ENCODE data around the gene PLN. TPM values are rescaled to one million over a fixed set of nuclear protein-coding genes. Genes with fewer than 3 reads are reported as not detected.

The PLN gene
- total and polyA plus RNA-seq, 2 experiments from 2014 or later: 0.40 to 0.80 TPM

DNA sequence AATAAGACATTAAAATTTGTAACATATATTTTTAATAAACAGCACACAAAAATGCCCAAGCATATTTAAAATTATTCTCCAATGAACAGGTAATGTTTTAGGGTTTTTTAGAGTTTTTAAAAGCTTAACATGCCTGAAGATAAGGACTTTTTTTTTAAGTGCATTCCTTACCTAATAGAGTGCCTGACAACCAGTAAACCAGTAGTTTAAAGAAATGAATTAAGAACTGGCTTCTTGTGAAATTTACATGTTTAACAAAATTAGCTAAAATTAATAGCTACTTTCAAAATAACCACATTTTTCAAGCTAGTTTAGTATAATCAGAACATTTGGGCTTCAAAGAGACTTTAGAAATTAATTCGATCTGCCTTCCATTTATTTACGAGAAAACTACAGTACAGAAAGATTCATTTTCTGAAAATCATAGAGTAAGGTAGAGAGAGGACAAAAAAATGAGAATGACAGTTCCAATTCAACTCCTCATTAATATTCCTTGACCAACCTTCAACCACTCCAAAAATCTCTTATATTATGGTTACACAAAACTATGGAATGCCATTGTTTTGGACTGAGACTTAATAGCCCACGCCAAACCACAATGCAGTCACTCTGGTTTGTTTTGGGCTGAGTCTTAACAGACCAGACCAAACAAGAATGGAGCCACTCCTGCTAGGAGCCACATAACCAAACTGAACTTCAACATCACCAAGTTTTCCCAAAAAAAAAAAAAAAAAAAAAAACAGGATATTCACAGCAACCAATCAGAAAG, 5.7 kb upstream of the PLN start:
- WGBS (ENCODE audit: low lambda C conversion rate, missing lambda C conversion rate): 92% methylated on average over 3 of the region's 3 CpGs

GRCh38 chr6:118544105-118544504, 4.0 kb upstream of the PLN start:
- Histone ChIP-seq H3K9me2 (replicated peaks; ENCODE audit: insufficient read depth) (no peaks in the 10 kb centered on the region), H4K20me1 (ENCODE audit: insufficient read depth, poor library complexity, severe bottlenecking) (peaks cover 9% of the 10 kb centered on the region), H3K4me3 (no peak overlapping the region), H3K4me1 (ENCODE audit: insufficient read depth) (no peaks in the 10 kb centered on the region), H2AFZ (no peak overlapping the region), H3K9me3 (ENCODE audit: low read depth) (no peaks in the 10 kb centered on the region), H3K27me3 (no peaks in the 10 kb centered on the region), H3K36me3 (replicated peaks; ENCODE audit: insufficient read depth, low read depth) (no peaks in the 10 kb centered on the region), H3K4me2 (no peak overlapping the region), H3K79me2 (peaks cover 78% of the 10 kb centered on the region), H3K27ac (no peak overlapping the region)
- TF ChIP-seq, protein P1, sequence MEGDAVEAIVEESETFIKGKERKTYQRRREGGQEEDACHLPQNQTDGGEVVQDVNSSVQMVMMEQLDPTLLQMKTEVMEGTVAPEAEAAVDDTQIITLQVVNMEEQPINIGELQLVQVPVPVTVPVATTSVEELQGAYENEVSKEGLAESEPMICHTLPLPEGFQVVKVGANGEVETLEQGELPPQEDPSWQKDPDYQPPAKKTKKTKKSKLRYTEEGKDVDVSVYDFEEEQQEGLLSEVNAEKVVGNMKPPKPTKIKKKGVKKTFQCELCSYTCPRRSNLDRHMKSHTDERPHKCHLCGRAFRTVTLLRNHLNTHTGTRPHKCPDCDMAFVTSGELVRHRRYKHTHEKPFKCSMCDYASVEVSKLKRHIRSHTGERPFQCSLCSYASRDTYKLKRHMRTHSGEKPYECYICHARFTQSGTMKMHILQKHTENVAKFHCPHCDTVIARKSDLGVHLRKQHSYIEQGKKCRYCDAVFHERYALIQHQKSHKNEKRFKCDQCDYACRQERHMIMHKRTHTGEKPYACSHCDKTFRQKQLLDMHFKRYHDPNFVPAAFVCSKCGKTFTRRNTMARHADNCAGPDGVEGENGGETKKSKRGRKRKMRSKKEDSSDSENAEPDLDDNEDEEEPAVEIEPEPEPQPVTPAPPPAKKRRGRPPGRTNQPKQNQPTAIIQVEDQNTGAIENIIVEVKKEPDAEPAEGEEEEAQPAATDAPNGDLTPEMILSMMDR (IDR thresholded peaks at IDR 0.05; ENCODE audit: poor library complexity): no peak
- 97% methylated on average over 3 of the region's 3 CpGs for WGBS (ENCODE audit: low lambda C conversion rate, missing lambda C conversion rate)
- no peak for DNase-seq (ENCODE audit: low spot score)

More for the DNA sequence above, 5.7 kb upstream of the PLN start:
- no peak for TF ChIP-seq EZH2 (IDR thresholded peaks at IDR 0.05; ENCODE audit: borderline replicate concordance)
- TF ChIP-seq, protein P1 (IDR thresholded peaks at IDR 0.05; ENCODE audit: poor library complexity): no peak
- no peak for TF ChIP-seq EZH2phosphoT487 (IDR thresholded peaks at IDR 0.05; ENCODE audit: low read depth, severe bottlenecking, unreplicated experiment)
- H3K4me3 ChIP-seq: no peak overlapping the region
- H3K79me2 ChIP-seq: peaks cover 68% of the 10 kb centered on the region
- H3K9me3 ChIP-seq (ENCODE audit: low read depth): no peaks in the 10 kb centered on the region
- DNase-seq (ENCODE audit: low spot score): no peak
- no peaks in the 10 kb centered on the region for H3K4me1 ChIP-seq (ENCODE audit: insufficient read depth)
- H2AFZ ChIP-seq: no peak overlapping the region
- H3K36me3 ChIP-seq (replicated peaks; ENCODE audit: insufficient read depth, low read depth): no peaks in the 10 kb centered on the region
- no peak overlapping the region for H3K27ac ChIP-seq
- peaks cover 11% of the 10 kb centered on the region for H4K20me1 ChIP-seq (ENCODE audit: insufficient read depth, poor library complexity, severe bottlenecking)
- H3K4me2 ChIP-seq: no peak overlapping the region
- H3K27me3 ChIP-seq: no peaks in the 10 kb centered on the region
- H3K9me2 ChIP-seq (replicated peaks; ENCODE audit: insufficient read depth): no peaks in the 10 kb centered on the region

DNA sequence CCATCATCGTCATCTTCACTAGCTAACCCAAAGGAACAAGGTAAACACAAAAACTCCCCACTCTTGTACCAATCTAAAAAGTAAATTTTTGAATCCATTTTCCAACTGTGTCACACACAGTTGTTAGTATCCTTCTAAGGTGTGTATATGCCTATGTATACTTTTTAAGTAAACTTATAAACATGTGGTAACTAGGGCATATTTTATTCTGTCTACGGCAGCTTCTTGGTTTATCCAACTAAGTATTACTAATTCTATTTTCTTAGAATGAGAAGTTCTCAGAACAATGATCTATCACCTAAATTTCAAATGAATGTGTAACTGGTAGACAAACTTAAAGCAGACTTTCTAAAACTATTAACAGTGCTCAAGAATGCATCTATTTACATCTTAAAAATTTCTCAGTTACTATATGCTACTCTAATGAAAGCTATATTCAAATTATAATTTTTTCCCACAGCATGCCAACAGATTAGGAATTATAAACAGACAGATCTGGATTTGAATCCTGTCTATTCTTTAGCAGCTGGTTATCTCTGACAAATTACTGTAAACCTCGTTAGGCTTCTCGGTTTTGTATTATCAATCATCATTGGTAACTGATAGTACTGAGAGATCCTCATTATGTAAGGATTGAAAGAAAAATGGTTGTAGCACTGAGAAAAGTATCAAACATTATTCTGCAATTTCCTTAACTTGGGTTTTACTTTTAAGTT, 1.8 kb upstream of the PLN start:
- no peaks in the 10 kb centered on the region for H3K9me3 ChIP-seq (ENCODE audit: low read depth)
- no peak overlapping the region for H3K4me3 ChIP-seq
- no peaks in the 10 kb centered on the region for H3K4me1 ChIP-seq (ENCODE audit: insufficient read depth)
- no peak overlapping the region for H3K4me2 ChIP-seq
- H3K79me2 ChIP-seq: peaks cover 80% of the 10 kb centered on the region
- no peaks in the 10 kb centered on the region for H3K27me3 ChIP-seq
- peaks cover 16% of the 10 kb centered on the region for H4K20me1 ChIP-seq (ENCODE audit: insufficient read depth, poor library complexity, severe bottlenecking)
- TF ChIP-seq EZH2phosphoT487 (IDR thresholded peaks at IDR 0.05; ENCODE audit: low read depth, severe bottlenecking, unreplicated experiment) (no peak), EZH2 (IDR thresholded peaks at IDR 0.05; ENCODE audit: borderline replicate concordance) (no peak)
- TF ChIP-seq, protein P1 (IDR thresholded peaks at IDR 0.05; ENCODE audit: poor library complexity): no peak
- whole genome bisulfite sequencing (ENCODE audit: low lambda C conversion rate, missing lambda C conversion rate): 72% methylated on average over 4 of the region's 4 CpGs
- H3K27ac ChIP-seq: no peak overlapping the region
- H3K36me3 ChIP-seq (replicated peaks; ENCODE audit: insufficient read depth, low read depth): no peaks in the 10 kb centered on the region
- no peak for DNase-seq (ENCODE audit: low spot score)
- H3K9me2 ChIP-seq (replicated peaks; ENCODE audit: insufficient read depth): no peaks in the 10 kb centered on the region
- H2AFZ ChIP-seq: no peak overlapping the region

Measured in hepatocyte (in vitro differentiated cells).